DND-41 (cell line): ENCODE data around the gene KCNN3.

Source experiments
- ATAC-seq: fragments of 200-7000 bp; cut with Tn5 transposase; 3 replicates; pipeline ENCODE4 v1.9.1; 2021; ENCODE audit warnings: low read depth; ENCODE audit not compliant: insufficient read depth
- DNase-seq: peaks from one replicate; pipeline ENCODE4 v3.0.0-alpha.2; 2020
- H2AFZ ChIP-seq: 2 replicates; pipeline ENCODE4 v1.6.0; 2012; ENCODE audit warnings: low read depth, low read length
- H3K27ac ChIP-seq: 2 replicates; pipeline ENCODE4 v1.5.1; 2012; ENCODE audit warnings: low read length, inconsistent platforms
- H3K27me3 ChIP-seq: fragments of 200-600 bp; sonication (generic); 2 replicates; pipeline ENCODE4 v1.6.0; 2012; ENCODE audit warnings: low read length, mild to moderate bottlenecking, inconsistent platforms; ENCODE audit not compliant: insufficient read depth, poor library complexity
- H3K36me3 ChIP-seq: 2 replicates; pipeline ENCODE4 v1.5.1; 2012; ENCODE audit warnings: low read length, inconsistent platforms; ENCODE audit not compliant: insufficient read depth
- H3K4me1 ChIP-seq: 2 replicates; pipeline ENCODE4 v1.5.1; 2012; ENCODE audit warnings: mild to moderate bottlenecking, low read length; ENCODE audit not compliant: insufficient read depth
- H3K4me2 ChIP-seq: 2 replicates; pipeline ENCODE4 v1.6.0; 2012; ENCODE audit warnings: mild to moderate bottlenecking, moderate library complexity, low read length, inconsistent platforms; ENCODE audit not compliant: insufficient read depth
- H3K4me3 ChIP-seq, 2 experiments: fragments of 200-600 bp in 1 of 2; shearing (Covaris generic) in 1 of 2; 2 replicates each; pipeline ENCODE4 v1.5.1; 2012 to 2016; ENCODE audit warnings: inconsistent platforms in 2 of 2, low read length in 2 of 2, mild to moderate bottlenecking in 2 of 2, low read depth in 1 of 2, moderate library complexity in 1 of 2
- H3K79me2 ChIP-seq: 2 replicates; pipeline ENCODE4 v1.6.0; 2012; ENCODE audit warnings: low read length, inconsistent platforms; ENCODE audit not compliant: insufficient read depth
- H3K9ac ChIP-seq: 2 replicates; pipeline ENCODE4 v1.6.0; 2012; ENCODE audit warnings: low read depth, mild to moderate bottlenecking, inconsistent platforms, low read length, moderate library complexity
- H3K9me3 ChIP-seq: 2 replicates; pipeline ENCODE4 v1.5.1; 2012; ENCODE audit warnings: low read length, moderate library complexity, mild to moderate bottlenecking, inconsistent platforms; ENCODE audit not compliant: insufficient read depth, severe bottlenecking
- H4K20me1 ChIP-seq: 2 replicates; pipeline ENCODE4 v1.6.0; 2012; ENCODE audit warnings: low read length; ENCODE audit not compliant: insufficient read depth
- EZH2 ChIP-seq: IDR thresholded peaks from 3 replicates; pipeline ENCODE4 v1.6.1; 2012; ENCODE audit warnings: borderline replicate concordance, low read depth, mild to moderate bottlenecking, moderate library complexity, low read length, inconsistent platforms; ENCODE audit not compliant: severe bottlenecking
- TF ChIP-seq, protein P1 (sequence below): IDR thresholded peaks from 2 replicates; pipeline ENCODE4 v1.5.1; 2012; ENCODE audit warnings: borderline replicate concordance, low read length, moderate library complexity, mild to moderate bottlenecking; ENCODE audit not compliant: poor library complexity, severe bottlenecking; ENCODE audit errors: extremely low read depth

KCNN3 gene

GRCh38 chr1:154835531-154836324 is 34.4 kb downstream of the KCNN3 start:
- H3K9me3 ChIP-seq = no peaks in the 10 kb centered on the region
- ATAC-seq (no peak), DNase-seq (no peak)
- no peak overlapping the region for H3K4me2 ChIP-seq
- no peaks in the 10 kb centered on the region for H3K27me3 ChIP-seq
- no peaks in the 10 kb centered on the region for H3K79me2 ChIP-seq
- H3K27ac ChIP-seq = no peak overlapping the region
- H3K4me1 ChIP-seq = no peaks in the 10 kb centered on the region
- H2AFZ ChIP-seq = no peak overlapping the region
- H3K9ac ChIP-seq = no peak overlapping the region
- no peaks in the 10 kb centered on the region for H4K20me1 ChIP-seq
- no peaks in the 10 kb centered on the region for H3K36me3 ChIP-seq
- H3K4me3 ChIP-seq = no peak overlapping the region
- TF ChIP-seq, protein P1, sequence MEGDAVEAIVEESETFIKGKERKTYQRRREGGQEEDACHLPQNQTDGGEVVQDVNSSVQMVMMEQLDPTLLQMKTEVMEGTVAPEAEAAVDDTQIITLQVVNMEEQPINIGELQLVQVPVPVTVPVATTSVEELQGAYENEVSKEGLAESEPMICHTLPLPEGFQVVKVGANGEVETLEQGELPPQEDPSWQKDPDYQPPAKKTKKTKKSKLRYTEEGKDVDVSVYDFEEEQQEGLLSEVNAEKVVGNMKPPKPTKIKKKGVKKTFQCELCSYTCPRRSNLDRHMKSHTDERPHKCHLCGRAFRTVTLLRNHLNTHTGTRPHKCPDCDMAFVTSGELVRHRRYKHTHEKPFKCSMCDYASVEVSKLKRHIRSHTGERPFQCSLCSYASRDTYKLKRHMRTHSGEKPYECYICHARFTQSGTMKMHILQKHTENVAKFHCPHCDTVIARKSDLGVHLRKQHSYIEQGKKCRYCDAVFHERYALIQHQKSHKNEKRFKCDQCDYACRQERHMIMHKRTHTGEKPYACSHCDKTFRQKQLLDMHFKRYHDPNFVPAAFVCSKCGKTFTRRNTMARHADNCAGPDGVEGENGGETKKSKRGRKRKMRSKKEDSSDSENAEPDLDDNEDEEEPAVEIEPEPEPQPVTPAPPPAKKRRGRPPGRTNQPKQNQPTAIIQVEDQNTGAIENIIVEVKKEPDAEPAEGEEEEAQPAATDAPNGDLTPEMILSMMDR = no peak
- TF ChIP-seq EZH2 = no peak

DNA sequence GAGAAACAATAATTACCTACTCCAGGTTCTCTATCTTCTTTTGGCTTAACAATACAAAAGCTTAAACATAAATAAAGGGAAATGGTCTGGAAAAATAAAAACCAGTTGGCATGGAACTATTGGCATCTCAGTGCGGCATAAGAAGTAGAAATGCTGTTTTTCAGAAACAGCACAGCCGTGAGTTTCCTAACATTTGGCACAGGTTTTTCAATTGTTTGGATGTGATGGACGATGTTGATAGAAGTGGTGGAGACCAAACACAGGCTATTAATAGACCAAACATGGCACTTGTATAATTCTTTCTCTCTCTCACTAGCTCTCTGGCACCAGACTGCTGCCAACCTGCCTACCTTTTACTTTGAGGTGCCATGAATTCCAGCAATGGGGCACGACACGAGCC is 36.2 kb downstream of the KCNN3 start:
- Histone ChIP-seq H3K9me3 (no peaks in the 10 kb centered on the region), H2AFZ (no peak overlapping the region), H3K36me3 (no peaks in the 10 kb centered on the region), H4K20me1 (no peaks in the 10 kb centered on the region), H3K79me2 (no peaks in the 10 kb centered on the region), H3K4me3 (no peak overlapping the region), H3K4me1 (no peaks in the 10 kb centered on the region), H3K27me3 (no peaks in the 10 kb centered on the region), H3K9ac (no peak overlapping the region), H3K4me2 (no peak overlapping the region), H3K27ac (no peak overlapping the region)
- no peak for DNase-seq
- ATAC-seq = no peak
- TF ChIP-seq, protein P1 = no peak
- TF ChIP-seq EZH2 = no peak

- no peak for DNase-seq
- Histone ChIP-seq H3K27ac (no peak overlapping the region), H3K9me3 (no peaks in the 10 kb centered on the region), H2AFZ (no peak overlapping the region), H3K9ac (no peak overlapping the region), H3K4me3 (no peak overlapping the region), H3K27me3 (no peaks in the 10 kb centered on the region), H3K4me1 (no peaks in the 10 kb centered on the region), H3K79me2 (no peaks in the 10 kb centered on the region), H4K20me1 (no peaks in the 10 kb centered on the region), H3K4me2 (no peak overlapping the region), H3K36me3 (no peaks in the 10 kb centered on the region)
- no peak for ATAC-seq
- TF ChIP-seq, protein P1 = no peak
- TF ChIP-seq EZH2 = no peak
These were observed 36.9 kb downstream of the KCNN3 start for GRCh38 chr1:154833209-154833608.
